Hematopoietic multipotent progenitor cell treated with erythropoietin and hydrocortisone succinate and interleukin-3 and kit ligand, for 17 days (in vitro differentiated cells): ENCODE data around the gene ATP13A1.

Experiments used
- DNase-seq: peaks from one replicate; pipeline ENCODE4 v3.0.0-alpha.2; 2015; ENCODE audit warnings: low spot score

The ATP13A1 gene

DNA sequence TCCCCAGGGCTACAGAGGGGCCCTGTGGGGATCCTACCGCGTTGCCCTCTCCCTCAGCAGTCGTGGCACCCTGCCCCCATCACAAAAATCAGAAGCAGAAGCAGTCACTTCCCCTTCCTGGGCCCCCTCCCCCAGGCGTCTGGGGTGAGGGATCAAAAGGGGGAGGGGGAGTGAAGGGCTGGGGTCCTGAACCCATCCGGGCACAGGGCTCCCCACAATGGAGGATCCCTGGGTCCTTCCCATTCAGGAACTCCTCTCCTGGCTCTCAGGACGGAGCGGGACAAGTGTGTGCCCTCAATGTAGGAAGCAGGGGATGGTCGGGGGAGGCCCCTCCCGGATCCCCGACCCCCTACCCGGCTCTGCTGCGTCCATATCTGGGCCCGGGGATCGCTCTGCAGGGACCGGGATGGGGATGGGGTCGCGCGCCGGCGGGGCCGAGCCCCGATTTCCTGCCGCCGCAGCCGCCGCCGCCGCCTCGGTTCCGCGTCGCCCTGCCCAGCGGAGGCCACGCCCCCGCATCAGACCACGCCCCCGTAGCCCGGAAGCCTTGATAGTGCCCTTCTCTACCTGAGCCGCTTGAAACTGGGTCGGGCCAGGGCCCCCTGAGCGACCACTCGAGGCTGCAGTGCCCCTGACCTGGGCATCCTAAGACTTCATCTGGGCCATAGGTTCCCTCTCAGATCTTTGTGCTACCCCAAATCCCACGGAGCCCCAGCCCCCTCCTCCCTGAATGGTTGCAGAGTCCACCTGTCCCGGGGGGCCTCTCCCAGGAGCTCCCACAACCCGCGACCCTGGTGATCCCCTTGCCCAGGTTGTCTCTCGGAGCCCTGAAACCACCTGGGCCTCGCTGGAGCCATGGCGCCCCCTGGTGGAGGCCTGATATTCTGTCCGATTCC, 20.1 kb downstream of the ATP13A1 start, which contains the start of gene GMIP:
Gene GMIP, minus strand, starts transcription at position 500 of the 896 bp plus-strand sequence. Its CDS starts 128 bp downstream, at position 372.
- peak; percentile 75 for DNase-seq

DNA sequence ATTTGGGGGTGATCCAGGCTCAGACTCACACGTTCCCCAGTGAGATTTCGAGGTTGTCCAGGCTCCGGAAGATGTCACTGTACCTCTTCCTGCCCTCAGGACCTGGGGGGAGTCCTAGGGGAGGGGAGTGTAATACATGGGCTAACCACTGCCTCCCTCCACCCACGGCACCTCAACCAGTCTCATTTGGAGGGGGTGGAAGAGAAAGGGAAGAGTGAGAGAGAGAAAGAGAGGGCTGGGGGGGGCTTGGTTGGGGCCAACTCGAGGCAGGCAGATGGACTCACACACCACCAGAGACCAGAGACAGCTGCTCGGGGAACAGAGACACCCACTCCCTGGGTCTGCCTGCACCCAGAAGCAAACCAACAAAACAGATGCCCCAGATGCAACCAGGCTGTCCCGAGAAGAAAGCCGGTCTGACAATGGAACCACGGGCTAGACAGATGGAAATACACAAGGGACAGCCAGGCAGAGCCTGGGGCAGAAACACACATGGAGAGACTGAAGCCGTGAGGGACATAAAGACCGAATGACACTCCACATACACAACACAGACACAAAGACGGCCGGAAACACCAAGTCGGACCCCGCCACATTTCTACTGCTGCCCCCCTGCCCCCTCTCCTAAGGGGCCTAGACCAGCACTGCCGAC, 20.8 kb downstream of the ATP13A1 start:
- no peak for DNase-seq

DNA sequence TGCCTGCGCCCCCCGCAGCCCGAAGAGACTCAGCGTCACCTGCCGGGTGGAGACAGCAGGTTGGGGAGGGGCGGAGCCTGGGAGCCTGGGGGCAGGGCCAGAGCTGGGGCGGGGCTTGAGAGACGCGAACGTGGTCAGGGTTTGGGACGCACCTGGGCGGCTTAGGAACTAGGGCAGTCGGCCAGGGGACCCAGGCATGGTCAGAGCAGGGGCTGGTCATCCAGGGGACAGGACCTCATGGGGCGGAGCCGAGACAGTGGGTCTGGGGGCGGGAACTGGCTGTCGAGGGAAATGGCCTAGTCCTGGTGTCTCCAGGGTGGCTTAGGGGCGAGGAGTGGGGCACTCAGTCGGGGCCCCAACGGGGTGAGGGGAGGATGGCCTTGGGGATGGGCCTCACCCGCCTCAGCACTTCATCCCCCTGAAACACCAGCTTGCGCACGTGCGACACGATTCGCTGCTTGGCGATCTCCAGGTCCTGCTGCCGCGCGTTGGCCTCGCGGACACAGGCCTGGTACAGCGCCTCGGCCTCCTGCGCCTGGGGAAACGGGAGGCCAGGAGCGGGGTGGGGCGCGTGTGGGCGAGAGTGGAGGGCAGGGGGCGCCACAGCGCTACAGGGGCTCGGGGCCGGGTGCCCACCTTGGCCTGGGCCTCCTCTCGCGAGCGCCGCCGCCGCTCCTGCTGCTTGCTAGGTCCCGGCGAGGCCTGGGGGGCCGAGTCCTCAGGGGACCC, 25.8 kb downstream of the ATP13A1 start:
- DNase-seq = no peak

DNA sequence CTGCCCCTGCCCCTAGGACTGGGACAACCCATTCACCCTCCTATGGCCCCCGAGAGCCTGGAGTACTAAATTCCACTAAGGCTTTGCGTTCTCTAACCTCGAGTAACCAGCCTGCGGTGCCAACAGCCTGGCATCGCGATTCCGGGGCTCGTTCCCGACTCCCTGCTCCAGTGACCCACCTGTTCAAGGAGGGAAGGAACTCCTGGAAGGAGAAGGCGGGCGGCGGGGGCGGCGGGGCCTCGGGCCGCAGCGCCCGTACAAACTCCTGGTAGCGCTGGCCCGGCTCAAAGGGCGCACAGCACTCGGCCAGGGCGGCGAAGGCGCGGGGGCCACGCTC, 26.3 kb downstream of the ATP13A1 start:
- DNase-seq = no peak

DNA sequence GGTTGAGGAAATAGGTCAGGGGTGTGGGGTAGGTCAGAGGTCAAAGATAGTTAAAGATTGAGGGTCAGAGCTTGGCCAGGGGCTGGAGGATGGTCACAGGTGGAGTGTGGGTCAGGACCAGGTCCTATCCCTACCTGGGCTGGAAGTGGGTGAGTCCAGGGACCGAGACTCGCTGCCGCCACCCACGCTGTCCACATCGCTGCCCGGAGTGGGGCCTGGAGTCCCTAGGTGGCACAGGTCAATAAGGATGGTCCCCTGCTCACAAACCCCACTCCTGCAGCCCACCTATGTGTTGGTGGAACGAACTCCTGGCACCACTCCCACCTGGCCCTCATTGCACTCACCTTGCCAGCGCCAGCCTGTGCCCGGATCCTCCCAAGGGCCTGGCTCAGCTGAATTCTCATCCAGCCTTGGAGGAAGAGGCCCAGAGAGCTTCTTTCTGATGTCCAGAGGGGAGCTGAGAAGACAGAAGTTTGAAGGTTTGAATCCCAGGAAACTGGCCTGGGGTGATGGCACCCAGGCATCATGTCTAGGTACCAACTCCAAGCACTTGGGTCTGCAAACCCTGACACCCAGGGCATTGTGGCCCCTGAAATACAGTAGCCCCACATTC, 26.8 kb downstream of the ATP13A1 start:
- no peak for DNase-seq

DNA sequence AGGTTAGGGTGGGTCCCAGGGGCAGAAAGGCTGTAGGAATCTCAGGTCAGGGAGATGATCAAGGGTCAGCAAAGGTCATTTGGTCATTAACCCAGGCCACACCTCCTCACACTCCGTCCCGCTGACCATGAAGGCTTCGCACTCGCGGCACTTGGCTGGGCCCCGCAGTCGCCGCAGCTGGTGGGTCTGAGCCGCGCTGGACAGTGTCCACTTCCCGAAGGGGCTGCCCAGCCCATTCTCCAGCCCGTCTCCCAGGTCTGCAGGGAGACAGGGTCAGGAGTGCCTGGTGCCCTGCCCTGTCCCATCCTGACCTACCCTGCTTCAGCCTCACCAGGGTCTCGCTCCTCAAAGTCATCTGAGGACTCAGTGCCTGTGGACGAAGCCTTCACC, 28.2 kb downstream of the ATP13A1 start:
- DNase-seq = no peak

DNA sequence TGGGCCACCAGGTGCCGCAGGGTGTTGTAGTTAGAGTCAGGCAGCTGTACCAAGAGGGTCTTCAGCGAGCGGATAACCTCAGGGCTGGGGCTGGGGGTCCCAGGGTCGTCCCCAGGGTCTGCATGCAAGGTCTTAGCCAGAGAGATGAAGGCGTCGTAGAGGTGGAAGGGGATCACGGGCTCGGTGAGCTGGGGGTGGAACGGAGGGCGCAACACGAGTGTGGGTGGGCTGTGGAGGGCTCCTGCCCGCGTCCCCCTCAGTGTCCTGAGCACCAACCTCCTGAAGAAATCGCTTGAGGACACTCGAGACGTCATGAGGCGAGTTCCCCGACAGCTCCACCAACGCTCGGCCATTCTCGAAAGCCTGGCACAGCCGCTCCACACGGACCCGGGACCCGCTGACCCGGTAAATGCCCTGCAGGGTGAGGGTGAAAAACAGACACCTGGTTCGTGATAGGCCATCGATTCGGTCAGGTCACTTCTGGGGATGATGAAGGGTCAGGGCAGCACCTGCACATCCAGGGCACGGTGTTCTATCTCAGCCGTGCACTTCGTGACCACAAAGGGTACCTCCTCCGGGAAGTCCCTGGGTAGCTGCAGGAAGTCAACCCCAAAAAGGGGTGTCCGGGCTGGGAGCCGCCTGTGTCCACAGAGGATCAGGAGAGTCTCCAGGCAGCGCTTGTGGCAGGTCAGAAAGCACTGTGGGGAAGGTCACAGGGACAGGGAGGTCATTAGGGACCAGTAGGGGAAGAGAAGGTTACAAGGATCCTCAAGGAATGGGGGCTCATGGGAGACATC, 28.8 kb downstream of the ATP13A1 start:
- DNase-seq = no peak

DNA sequence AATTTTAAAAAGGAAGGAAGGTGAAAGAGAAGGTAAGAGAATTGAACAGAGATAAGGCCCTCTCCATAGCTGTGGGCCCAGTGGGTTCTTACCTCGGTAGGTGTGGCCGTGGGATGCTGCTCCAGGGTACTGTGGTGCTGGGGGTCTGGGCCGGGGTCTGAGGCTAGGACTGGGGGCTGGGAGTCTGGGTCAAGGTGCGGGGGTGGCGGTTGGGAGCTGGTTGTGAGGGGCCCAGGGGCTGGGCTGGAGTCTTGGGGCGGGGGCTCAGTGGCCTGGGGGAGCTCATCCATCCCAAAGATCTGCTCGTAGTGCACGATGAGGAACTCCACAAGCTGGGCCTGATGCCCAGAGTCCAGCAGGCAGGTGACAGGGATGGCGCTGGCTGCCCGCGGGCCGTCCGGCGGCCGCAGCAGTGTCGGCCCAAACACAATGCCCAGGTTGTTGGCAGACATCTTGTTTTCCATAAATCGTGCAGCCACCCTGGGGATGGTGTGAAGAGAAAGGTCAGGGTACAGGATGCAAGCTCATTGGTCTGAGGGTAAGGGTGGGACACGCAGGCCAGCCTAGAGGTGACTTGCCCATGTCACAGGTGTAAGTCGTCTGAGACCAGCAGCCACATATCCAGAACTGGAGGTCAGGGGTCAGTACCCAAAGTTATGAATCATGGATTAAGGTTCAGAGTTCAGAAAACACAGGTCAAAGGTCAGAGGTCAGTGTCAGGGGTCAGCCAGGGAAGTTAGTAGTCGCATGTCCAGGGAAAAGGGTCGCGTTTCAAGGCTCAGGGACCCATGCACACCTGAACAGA, 29.6 kb downstream of the ATP13A1 start:
- no peak for DNase-seq

DNA sequence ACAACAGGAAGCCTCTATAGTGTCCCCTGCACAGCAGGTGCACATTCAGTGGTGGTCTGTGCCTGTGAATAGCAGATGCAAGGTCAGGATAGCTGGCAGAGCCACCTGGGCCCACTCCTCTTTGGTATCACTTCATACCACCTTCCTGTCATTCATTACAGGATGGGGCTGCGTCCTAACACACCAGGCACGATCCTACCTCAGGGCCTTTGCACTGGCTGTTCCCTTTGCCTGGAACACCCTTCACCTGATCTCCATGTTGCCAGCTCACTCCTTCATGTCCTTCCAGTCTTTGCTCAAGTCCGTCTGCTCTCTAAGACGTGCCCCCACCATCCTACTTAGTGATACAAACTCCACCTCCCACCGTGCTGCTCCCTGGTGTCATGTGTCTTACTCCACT, 30.8 kb downstream of the ATP13A1 start:
- DNase-seq = no peak

DNA sequence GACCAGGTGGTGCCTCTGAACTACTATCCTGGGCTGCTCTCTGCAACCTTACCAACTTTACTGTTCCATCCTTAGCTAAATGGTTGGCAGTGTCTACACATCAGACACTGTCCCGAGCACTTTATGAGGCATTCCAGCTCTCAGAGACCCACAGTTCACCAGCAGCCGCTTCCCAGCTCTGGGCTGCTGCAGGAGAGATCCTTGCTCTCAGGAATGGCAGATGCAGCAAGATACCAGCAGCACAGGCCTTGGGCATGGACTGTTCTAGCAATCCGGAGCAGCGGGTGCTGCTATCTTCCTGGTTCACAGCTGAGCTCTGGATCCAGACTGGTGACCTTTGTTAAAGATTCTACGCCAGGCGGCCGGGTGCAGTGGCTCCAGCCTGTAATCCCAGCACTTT, 32.1 kb downstream of the ATP13A1 start:
- DNase-seq = no peak

DNA sequence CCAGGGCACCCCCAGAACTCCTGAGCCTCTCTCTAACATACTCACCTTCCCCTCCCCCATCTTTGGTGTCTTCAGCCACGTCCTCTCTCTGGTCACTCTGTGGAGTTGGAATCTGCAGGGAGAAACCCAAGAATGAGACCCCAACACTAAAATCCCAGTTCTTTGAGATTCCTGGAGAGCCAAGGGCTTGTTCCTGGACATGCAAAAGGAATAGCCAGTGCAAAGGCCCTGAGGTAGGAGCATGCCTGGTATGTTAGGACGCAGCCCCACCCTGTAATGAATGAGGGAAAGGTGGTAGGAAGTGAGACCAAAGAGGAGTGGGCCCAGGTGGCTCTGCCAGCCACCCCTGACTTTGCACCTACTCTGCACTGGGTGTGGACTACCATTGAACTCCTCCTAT, 33.0 kb downstream of the ATP13A1 start:
- no peak for DNase-seq

DNA sequence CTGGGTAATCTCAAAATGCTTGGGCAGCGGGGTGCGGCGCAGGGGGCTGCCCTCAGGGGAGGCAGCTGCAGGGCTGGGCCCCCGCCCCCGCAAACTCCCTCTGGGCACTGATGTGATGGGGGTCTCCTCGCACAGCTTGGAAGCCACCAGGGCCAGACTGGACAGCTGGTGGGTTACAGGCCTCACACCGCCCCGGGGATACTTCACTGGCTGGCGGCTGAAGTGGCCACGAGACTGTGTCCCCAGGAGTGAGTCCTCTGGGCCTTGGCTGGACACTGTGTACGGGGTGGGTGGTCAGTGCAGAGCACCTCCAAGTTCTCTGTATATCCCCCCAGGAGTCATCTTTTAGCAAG, 33.4 kb downstream of the ATP13A1 start:
- no peak for DNase-seq

DNA sequence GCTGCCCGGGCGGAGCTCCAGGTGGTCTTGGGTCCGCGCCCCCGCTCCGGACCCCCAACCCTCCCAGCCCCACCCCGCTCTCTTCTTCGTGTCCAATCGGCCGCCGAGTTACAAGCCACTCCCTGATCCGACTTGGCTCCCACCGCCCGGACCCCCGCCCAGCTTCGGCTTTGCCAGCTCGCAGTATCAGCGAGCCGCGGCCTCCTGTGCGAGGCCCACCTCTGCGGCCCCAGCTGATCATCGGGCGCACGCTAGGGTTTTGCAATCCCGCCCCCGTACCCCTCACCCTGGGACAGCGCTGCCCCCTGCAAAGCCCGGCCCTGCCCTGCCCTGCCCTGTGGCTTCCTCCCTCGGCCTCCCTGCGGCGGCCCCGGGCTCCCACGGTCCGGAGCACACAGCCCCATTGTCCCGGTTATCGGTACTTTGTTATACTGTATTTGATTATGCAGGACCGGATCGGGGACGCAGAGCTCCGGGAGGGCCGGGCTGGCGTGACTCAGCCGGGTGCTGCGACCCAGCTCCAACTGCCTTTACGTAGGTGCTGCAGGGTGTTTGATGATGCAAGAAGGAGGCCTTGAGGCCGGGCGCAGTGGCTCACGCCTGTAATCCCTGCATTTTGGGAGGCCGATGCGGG, 34.9 kb downstream of the ATP13A1 start:
- DNase-seq = no peak

DNA sequence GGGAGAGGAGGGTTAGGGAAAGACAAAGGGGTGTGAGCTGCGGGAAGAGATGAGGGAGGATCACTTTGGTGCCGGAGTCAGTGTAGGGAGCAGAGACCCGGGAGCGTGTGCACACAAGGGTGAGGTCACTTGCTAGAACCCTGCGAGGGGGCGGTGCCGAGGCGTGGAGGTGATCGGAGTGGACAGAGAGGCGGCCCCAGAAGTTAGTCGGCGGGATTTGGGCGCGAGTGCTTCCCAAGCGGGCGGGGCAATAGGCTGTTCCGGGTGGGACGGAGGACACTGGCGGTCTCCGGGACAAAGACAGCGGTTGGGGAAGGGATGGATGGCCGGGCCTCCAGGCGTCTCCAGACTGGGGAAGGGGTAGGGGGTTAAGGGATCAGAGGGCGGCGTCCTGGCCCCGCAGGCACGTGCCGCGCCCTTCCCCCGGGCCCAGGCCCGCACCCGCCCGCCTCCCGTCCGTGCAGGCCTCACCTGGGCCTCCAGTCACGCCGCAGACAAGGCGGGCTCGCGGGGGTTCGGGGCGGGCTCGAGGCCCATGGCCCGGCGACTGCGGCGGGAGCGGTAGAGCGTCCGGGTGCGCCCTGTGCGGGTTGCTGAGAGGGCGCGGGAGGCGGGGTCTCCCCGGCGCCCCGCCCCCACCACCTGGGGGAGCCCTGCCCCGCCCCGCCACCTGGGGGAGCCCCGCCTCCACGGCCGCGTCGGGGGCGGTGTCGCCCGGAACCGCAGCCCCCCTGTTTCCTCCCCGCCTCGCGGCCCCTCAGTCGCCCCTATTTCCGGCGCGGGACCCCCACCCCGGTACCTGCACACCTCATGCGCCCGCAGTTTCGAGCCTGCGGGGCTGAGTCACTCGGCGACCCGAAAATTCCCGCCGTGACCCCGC, 35.6 kb downstream of the ATP13A1 start, which contains the start of gene LPAR2:
Gene LPAR2, minus strand, starts transcription at position 600 of the 880 bp plus-strand sequence. CDS start 945 bp downstream, outside the sequence.
- DNase-seq = no peak

DNA sequence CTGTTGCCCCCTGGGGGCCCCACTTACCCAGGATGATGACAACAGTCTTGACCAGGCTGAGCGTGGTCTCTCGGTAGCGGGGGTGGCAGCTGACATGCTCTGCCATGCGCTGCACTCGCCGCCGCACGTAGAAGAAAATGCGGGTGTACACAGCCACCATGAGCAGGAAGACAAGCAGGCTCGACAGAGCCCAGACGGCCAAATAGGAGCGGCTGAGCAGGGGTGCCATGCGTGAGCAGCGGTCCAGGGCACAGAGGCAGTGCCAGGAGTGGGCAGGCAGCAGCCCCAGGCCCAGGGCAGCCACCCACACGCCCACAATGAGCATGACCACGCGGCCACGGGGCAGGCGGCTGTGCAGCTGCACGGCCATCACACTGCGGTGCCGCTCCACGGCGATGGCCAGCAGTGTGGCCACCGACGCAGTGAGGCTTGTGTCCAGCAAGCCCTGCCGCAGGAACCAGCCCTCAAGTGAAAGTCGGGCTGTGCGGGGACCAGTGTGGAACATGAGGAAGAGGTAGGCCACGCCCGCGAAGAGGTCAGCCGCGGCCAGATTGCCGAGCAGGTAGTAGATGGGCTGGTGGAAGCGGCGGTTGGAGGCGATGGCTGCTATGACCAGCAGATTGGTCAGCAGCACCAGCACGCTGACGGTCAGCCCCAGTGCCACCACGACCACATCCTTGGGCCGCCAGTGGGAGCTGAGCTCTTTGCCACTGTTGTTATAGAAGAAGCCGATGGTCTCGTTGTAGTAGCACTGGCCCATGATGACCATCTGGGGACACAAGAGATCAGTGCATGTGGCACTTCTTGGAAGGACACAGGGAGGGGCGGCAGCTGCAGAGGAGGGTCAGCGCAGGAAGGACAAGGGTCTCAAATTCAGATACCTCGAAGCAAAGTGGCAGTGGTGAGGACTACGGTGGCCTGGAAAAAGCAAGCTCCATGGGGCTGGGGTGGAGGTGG, 36.7 kb downstream of the ATP13A1 start:
- no peak for DNase-seq

DNA sequence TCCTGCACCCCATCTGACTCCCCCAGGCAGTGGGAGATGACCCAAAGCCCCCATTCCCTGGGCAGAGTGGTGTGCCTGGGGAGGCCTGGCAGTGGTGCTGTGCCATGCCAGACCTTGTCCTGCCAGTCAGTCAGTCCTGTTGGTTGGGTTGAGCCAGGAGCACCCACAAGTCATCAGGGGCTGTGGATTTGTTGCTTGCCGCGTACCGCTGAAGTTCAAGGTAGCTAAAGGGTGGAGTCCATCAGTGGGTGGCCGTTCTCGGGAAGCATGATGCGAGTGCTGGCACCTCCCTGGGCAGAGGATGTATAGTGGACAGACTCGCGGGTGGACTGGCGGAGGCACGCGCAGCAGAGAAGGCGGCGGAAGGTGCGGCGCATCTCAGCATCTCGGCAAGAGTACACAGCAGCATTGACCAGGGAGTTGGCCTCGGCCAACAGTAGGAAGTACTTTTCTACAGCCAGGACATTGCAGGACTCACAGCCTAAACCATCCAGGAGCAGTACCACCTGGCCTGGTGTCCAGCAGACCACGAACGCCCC, 39.4 kb downstream of the ATP13A1 start:
- no peak for DNase-seq

DNA sequence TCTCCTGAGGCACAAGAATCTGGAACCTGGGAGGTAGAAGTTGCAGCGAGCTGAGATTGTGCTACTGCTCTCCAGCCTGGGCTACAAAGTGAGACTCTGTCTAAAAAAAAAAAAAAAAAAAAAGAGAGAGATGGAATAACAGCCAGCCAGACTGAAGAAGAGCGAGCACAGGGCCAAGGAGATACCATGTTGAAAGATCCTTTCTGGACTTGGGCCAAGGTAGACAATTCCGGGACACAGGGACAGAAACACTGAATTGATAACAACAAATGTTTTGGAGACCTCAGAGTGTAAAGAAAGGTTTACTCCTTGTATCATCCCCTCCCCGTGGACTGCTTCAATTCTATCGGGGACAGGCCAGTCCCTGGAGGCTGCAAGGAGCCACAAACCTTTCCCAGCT, 40.1 kb downstream of the ATP13A1 start:
- DNase-seq = no peak

DNA sequence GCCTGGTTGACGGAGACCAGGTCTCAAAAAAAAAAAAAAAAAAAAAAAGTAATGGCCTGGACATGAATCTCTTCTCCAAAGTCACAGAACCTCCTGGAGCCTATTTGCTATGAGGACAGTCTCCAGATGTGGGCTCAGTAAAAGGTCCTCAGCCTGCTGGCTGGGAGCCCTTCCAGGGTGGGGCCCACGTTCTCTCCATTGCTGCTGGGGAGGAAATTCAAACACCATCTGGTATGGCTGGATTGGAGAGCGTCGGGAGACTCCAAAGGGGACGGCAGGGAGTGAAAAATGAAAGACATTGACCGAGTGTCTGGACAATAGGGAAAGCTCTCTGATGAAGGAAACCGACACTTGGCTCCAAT, 43.6 kb downstream of the ATP13A1 start:
- DNase-seq = no peak
